ENCODE data around the gene PRDM10. TPM values are rescaled to one million over a fixed set of nuclear protein-coding genes. Genes with fewer than 3 reads are reported as not detected.

Gene PRDM10
- total RNA-seq, 4 donors from 2014 or later: 7.8 to 18.6 (median 9.7) TPM

DNA sequence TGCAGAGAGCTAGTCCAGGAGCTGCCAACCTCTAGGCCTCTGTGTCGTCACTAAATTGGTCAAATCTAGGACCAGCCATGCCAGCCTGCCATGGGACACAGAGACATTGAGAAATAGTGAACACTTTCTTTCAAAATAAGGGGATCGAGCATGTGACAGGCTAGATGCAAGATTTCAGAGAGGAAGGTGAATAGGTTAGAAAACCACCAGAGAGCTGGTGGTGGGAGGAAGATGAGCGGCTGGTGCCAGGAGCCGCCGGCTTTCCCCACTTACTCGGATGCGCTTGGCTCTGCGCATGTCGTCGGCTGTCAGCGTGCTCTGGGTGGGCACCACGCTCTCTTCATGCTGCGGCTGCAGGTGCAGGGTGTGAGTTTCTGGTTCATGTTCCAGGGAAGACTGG, 71.9 kb downstream of the PRDM10 start:
- TF ChIP-seq, protein P1, sequence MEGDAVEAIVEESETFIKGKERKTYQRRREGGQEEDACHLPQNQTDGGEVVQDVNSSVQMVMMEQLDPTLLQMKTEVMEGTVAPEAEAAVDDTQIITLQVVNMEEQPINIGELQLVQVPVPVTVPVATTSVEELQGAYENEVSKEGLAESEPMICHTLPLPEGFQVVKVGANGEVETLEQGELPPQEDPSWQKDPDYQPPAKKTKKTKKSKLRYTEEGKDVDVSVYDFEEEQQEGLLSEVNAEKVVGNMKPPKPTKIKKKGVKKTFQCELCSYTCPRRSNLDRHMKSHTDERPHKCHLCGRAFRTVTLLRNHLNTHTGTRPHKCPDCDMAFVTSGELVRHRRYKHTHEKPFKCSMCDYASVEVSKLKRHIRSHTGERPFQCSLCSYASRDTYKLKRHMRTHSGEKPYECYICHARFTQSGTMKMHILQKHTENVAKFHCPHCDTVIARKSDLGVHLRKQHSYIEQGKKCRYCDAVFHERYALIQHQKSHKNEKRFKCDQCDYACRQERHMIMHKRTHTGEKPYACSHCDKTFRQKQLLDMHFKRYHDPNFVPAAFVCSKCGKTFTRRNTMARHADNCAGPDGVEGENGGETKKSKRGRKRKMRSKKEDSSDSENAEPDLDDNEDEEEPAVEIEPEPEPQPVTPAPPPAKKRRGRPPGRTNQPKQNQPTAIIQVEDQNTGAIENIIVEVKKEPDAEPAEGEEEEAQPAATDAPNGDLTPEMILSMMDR (IDR thresholded peaks at IDR 0.05): no peak
- no peak for TF ChIP-seq POLR2A (IDR thresholded peaks at IDR 0.05)
- H3K27me3 ChIP-seq: no peaks in the 10 kb centered on the region
- no peak for DNase-seq
- H3K36me3 ChIP-seq: peaks cover 0 to 3% of the 10 kb centered on the region in 2 donors
- H3K9me3 ChIP-seq: no peaks in the 10 kb centered on the region
- intact Hi-C loops (cut with DNase I): no loop called here
- no peak overlapping the region for H3K27ac ChIP-seq
- H3K4me3 ChIP-seq (replicated peaks in 1 of 3): no peak overlapping the region
- H3K4me1 ChIP-seq: no peaks in the 10 kb centered on the region
- WGBS, 2 donors: 94% methylated on average over 13 of the region's 13 CpGs

DNA sequence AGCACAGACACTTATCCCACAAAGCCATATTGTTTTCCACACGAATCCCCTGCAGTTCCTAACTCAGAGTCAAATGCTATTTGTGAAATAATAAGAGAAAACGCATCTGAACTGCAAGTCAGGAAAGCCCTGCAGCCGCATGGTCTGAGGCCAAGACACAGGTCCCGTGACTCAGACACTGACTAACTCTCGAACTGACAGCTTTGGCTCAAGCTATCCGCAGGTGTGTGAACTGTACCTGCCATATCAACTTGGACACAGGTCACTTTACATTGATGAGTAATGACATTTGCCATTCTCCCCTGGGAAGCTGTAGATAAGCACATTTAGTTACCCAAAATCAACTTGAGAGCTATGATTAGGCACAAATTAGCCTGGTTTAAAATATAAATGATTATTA, 72.3 kb downstream of the PRDM10 start:
- no peak for DNase-seq
- H3K27me3 ChIP-seq: no peaks in the 10 kb centered on the region
- no peak for TF ChIP-seq POLR2A (IDR thresholded peaks at IDR 0.05)
- TF ChIP-seq, protein P1 (IDR thresholded peaks at IDR 0.05): no peak
- WGBS, 2 donors: 93 to 96% methylated on average over 6 of the region's 6 CpGs
- H3K9me3 ChIP-seq: no peaks in the 10 kb centered on the region
- peaks cover 0 to 3% of the 10 kb centered on the region in 2 donors for H3K36me3 ChIP-seq
- H3K27ac ChIP-seq: no peak overlapping the region
- no peak overlapping the region for H3K4me3 ChIP-seq (replicated peaks in 1 of 3)
- no peaks in the 10 kb centered on the region for H3K4me1 ChIP-seq
- intact Hi-C loops (cut with DNase I): no loop called here

- DNase-seq: no peak
- no peak for TF ChIP-seq POLR2A (IDR thresholded peaks at IDR 0.05)
- TF ChIP-seq, protein P1 (IDR thresholded peaks at IDR 0.05): no peak
- Histone ChIP-seq H3K4me3 (replicated peaks in 1 of 3) (no peak overlapping the region), H3K36me3 (peaks cover 3% of the 10 kb centered on the region in 2 donors), H3K9me3 (no peaks in the 10 kb centered on the region), H3K4me1 (no peaks in the 10 kb centered on the region), H3K27ac (no peak overlapping the region), H3K27me3 (no peaks in the 10 kb centered on the region)
- intact Hi-C loops (cut with DNase I): no loop called here
- 86 to 88% methylated on average over 2 of the region's 2 CpGs for WGBS, 2 donors
These were observed 72.9 kb downstream of the PRDM10 start for GRCh38 chr11:129929721-129930120.

DNA sequence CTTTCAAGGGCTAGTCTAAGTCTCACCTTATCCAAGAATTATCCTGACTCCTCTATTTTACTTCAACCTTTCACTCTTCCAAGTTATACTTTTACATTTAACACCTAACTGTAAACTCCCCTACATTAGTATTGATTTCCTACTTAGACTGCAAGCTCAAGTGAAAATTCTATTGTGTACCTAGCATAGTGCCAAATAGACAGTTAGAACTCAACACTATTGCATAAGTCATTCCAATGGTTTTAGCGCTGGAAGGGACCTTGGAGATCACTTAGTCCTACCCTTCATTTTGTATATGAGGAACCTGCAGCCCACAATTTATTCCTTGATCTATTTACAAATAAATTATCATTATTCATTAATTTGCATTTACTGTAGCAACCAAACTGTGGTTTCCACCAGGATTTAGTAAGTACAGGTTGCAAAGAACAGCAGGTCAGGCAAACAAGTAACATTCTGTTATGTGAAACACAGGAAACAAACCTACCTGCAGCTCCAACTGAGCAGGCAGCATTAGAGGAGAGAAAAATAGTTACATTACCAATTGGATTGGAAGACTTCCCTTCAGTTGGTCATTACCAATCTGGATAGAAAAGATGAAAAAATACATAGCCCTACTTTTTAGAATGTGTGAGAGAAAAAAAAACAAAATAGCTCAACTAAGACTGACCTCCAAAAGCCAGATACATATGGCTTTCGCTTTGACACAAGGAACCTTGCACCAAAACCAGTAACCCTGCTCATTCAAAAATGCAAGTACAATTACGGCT, 73.5 kb downstream of the PRDM10 start:
- no peak for TF ChIP-seq POLR2A (IDR thresholded peaks at IDR 0.05)
- TF ChIP-seq, protein P1 (IDR thresholded peaks at IDR 0.05): no peak
- Histone ChIP-seq H3K27me3 (no peaks in the 10 kb centered on the region), H3K36me3 (peaks cover 3 to 6% of the 10 kb centered on the region in 2 donors), H3K4me1 (no peaks in the 10 kb centered on the region), H3K9me3 (no peaks in the 10 kb centered on the region), H3K4me3 (replicated peaks in 1 of 3) (no peak overlapping the region), H3K27ac (no peak overlapping the region)
- no peak for DNase-seq
- intact Hi-C loops (cut with DNase I): no loop called here
- 91 to 94% methylated on average over 3 of the region's 3 CpGs for WGBS, 2 donors

- intact Hi-C loops (cut with DNase I): loop anchor here (2.0 kb wide), 1 partner anchor 210 kb away; no protein-coding TSS in a partner anchor
- Histone ChIP-seq H3K4me3 (replicated peaks in 1 of 3) (no peak overlapping the region), H3K9me3 (no peaks in the 10 kb centered on the region), H3K27me3 (no peaks in the 10 kb centered on the region), H3K36me3 (peaks cover 0 to 6% of the 10 kb centered on the region in 2 donors), H3K4me1 (no peaks in the 10 kb centered on the region), H3K27ac (no peak overlapping the region)
- WGBS, 2 donors: 95 to 98% methylated on average over 5 of the region's 5 CpGs
- DNase-seq: no peak
- TF ChIP-seq, protein P1 (IDR thresholded peaks at IDR 0.05): no peak
- no peak for TF ChIP-seq POLR2A (IDR thresholded peaks at IDR 0.05)
These were observed 80.0 kb downstream of the PRDM10 start for GRCh38 chr11:129922674-129923073.
